T-helper 9 cell (primary cell): ENCODE results near the gene FILIP1L.
"Not testable (repeated sequence)": the region's sequence is repeated elsewhere in the genome, so short reads cannot be mapped to it uniquely, and the experiment has no call there.

Source experiments
- DNase-seq: peaks from one replicate; pipeline ENCODE4 v3.0.0-alpha.2; 2020

Gene FILIP1L

GRCh38 chr3:100097919-100098783 lies 16.1 kb downstream of the FILIP1L start:
- no peak for DNase-seq

GRCh38 chr3:100096866-100097265 lies 17.4 kb downstream of the FILIP1L start:
- DNase-seq = no peak

GRCh38 chr3:100096286-100096685 lies 18.0 kb downstream of the FILIP1L start:
- not testable (repeated sequence) for DNase-seq

- no peak for DNase-seq
Measured at GRCh38 chr3:100093831-100094230, 20.5 kb downstream of the FILIP1L start.

- DNase-seq = no peak
Measured at GRCh38 chr3:100090669-100091005, 23.7 kb downstream of the FILIP1L start.

- no peak for DNase-seq
Measured at GRCh38 chr3:100089812-100090668, 24.3 kb downstream of the FILIP1L start.

- no peak for DNase-seq
Measured at GRCh38 chr3:100088735-100089368, 25.4 kb downstream of the FILIP1L start.

GRCh38 chr3:100087198-100087597 lies 27.1 kb downstream of the FILIP1L start:
- no peak for DNase-seq

GRCh38 chr3:100086401-100086800 lies 27.9 kb downstream of the FILIP1L start:
- no peak for DNase-seq

GRCh38 chr3:100084100-100084806 lies 30.0 kb downstream of the FILIP1L start:
- DNase-seq = no peak

GRCh38 chr3:100083209-100083608 lies 31.1 kb downstream of the FILIP1L start:
- DNase-seq = no peak

- DNase-seq = no peak
Measured at GRCh38 chr3:100082714-100083113, 31.6 kb downstream of the FILIP1L start.

- no peak for DNase-seq
Measured at GRCh38 chr3:100081986-100082692, 32.2 kb downstream of the FILIP1L start.

GRCh38 chr3:100081311-100081710 lies 33.0 kb downstream of the FILIP1L start:
- DNase-seq = no peak

GRCh38 chr3:100080573-100080972 lies 33.7 kb downstream of the FILIP1L start:
- DNase-seq = no peak

- no peak for DNase-seq
Measured at GRCh38 chr3:100079328-100079727, 35.0 kb downstream of the FILIP1L start.

GRCh38 chr3:100076731-100077529 lies 37.4 kb downstream of the FILIP1L start:
- no peak for DNase-seq

GRCh38 chr3:100075851-100076730 lies 38.2 kb downstream of the FILIP1L start:
- no peak for DNase-seq

- DNase-seq = no peak
Measured at GRCh38 chr3:100075196-100075595, 39.1 kb downstream of the FILIP1L start.

- DNase-seq = no peak
Measured at GRCh38 chr3:100073714-100074307, 40.5 kb downstream of the FILIP1L start.
